Activated naive CD8-positive, alpha-beta T cell treated with anti-CD3 and anti-CD28 coated beads, Interleukin-2, amount 10 ng/mL, durations not matched to agents 7 days and 5 days (primary cell): ENCODE measurements around the gene STUB1. TPM values are rescaled to one million over a fixed set of nuclear protein-coding genes. Genes with fewer than 3 reads are reported as not detected.
A peak's percentile ranks its signal among the peaks of the same experiment; 100 is the strongest.

Source experiments
- ATAC-seq: fragments of 150-1000 bp; cut with Tn5 transposase; one replicate; pipeline ENCODE4 v1.10.0; 2021; ENCODE audit warnings: low read depth, moderate library complexity
- POLR2A ChIA-PET: fragments of 350-600 bp; sonication (Branson Sonifier 250); formaldehyde crosslinking; loops from one replicate; lab custom pipeline; 2021; ENCODE audit warnings: antibody characterized with exemption; lab: Charles Lee
- DNase-seq: peaks from one replicate; pipeline ENCODE4 v3.0.0; 2021
- H3K27ac Mint-ChIP-seq: one replicate; pipeline ENCODE4 v1.8.0; 2022; ENCODE audit warnings: mild to moderate bottlenecking, mixed read lengths
- H3K27me3 Mint-ChIP-seq: one replicate; pipeline ENCODE4 v1.8.0; 2022; ENCODE audit warnings: mild to moderate bottlenecking, moderate library complexity, mixed read lengths
- H3K36me3 Mint-ChIP-seq: one replicate; pipeline ENCODE4 v1.8.0; 2021; ENCODE audit warnings: mild to moderate bottlenecking, mixed read lengths
- H3K4me1 Mint-ChIP-seq: one replicate; pipeline ENCODE4 v1.8.0; 2021; ENCODE audit warnings: mixed read lengths
- H3K4me3 Mint-ChIP-seq: one replicate; pipeline ENCODE4 v1.8.0; 2022; ENCODE audit warnings: mild to moderate bottlenecking, moderate library complexity, mixed read lengths
- H3K9me3 Mint-ChIP-seq: one replicate; pipeline ENCODE4 v1.8.0; 2021; ENCODE audit warnings: mixed read lengths
- total RNA-seq, 2 experiments: library from RNA; stranded (reverse); gene quantifications; one replicate each; pipeline ENCODE4 v1.2.3, GENCODE V29; 2021

STUB1 gene
- total RNA-seq, 2 experiments from 2014 or later, result 74.3 to 93.3 TPM

GRCh38 chr16:673399-673991, 6.7 kb upstream of the STUB1 start:
- DNase-seq (no peak), ATAC-seq (no peak)
- peaks cover 5% of the 10 kb centered on the region for H3K4me1 Mint-ChIP-seq
- no peak overlapping the region for H3K4me3 Mint-ChIP-seq
- no peaks in the 10 kb centered on the region for H3K36me3 Mint-ChIP-seq
- no peak overlapping the region for H3K27ac Mint-ChIP-seq
- POLR2A ChIA-PET, result no interaction called here
- peaks cover 7% of the 10 kb centered on the region for H3K27me3 Mint-ChIP-seq
- no peaks in the 10 kb centered on the region for H3K9me3 Mint-ChIP-seq

- no peaks in the 10 kb centered on the region for H3K36me3 Mint-ChIP-seq
- DNase-seq, result no peak
- H3K4me1 Mint-ChIP-seq, result peaks cover 2% of the 10 kb centered on the region
- POLR2A ChIA-PET, result no interaction called here
- no peak overlapping the region for H3K27ac Mint-ChIP-seq
- ATAC-seq, result no peak
- H3K27me3 Mint-ChIP-seq, result peaks cover 7% of the 10 kb centered on the region
- no peaks in the 10 kb centered on the region for H3K9me3 Mint-ChIP-seq
- no peak overlapping the region for H3K4me3 Mint-ChIP-seq
Observed at GRCh38 chr16:674214-674881, 5.9 kb upstream of the STUB1 start.

GRCh38 chr16:674968-675883, 5.0 kb upstream of the STUB1 start, which contains the start of gene RHBDL1:
TSS of gene RHBDL1 (plus strand) at chr16:675671. CDS start at chr16:675791, 120 bp downstream.
- Mint-ChIP-seq H3K4me1 (peaks cover 2% of the 10 kb centered on the region), H3K27me3 (peaks cover 7% of the 10 kb centered on the region), H3K27ac (no peak within 1 kb of the TSS), H3K9me3 (no peaks in the 10 kb centered on the region), H3K36me3 (no peaks in the 10 kb centered on the region), H3K4me3 (peak within 1 kb of the TSS; percentile 19)
- DNase-seq, result no peak
- POLR2A ChIA-PET, result interaction anchor here (0.6 to 0.7 kb wide), 2 partner anchors 304 to 1108 kb away, joined by 3 read pairs; partner anchors contain the start of genes NUBP2 and SPSB3
- ATAC-seq, result no peak

GRCh38 chr16:675884-676564, 4.2 kb upstream of the STUB1 start:
- no peak overlapping the region for H3K4me3 Mint-ChIP-seq
- POLR2A ChIA-PET, result interaction anchor here (0.6 to 0.7 kb wide), 2 partner anchors 305 to 1107 kb away, joined by 3 read pairs; partner anchors contain the start of genes NUBP2 and SPSB3
- peaks cover 2% of the 10 kb centered on the region for H3K36me3 Mint-ChIP-seq
- no peaks in the 10 kb centered on the region for H3K9me3 Mint-ChIP-seq
- no peak for ATAC-seq
- H3K27ac Mint-ChIP-seq, result no peak overlapping the region
- H3K27me3 Mint-ChIP-seq, result peaks cover 7% of the 10 kb centered on the region
- DNase-seq, result no peak
- peaks cover 4% of the 10 kb centered on the region for H3K4me1 Mint-ChIP-seq

- no peak overlapping the region for H3K4me3 Mint-ChIP-seq
- no peaks in the 10 kb centered on the region for H3K9me3 Mint-ChIP-seq
- H3K36me3 Mint-ChIP-seq, result peaks cover 3% of the 10 kb centered on the region
- H3K4me1 Mint-ChIP-seq, result peaks cover 8% of the 10 kb centered on the region
- DNase-seq, result no peak
- POLR2A ChIA-PET, result no interaction called here
- ATAC-seq, result no peak
- no peak overlapping the region for H3K27ac Mint-ChIP-seq
- peaks cover 7% of the 10 kb centered on the region for H3K27me3 Mint-ChIP-seq
Observed at GRCh38 chr16:676565-676902, 3.7 kb upstream of the STUB1 start.

- no peak for DNase-seq
Observed at GRCh38 chr16:676913-677312, 3.3 kb upstream of the STUB1 start.

GRCh38 chr16:677316-678190, 2.7 kb upstream of the STUB1 start:
- H3K36me3 Mint-ChIP-seq, result peaks cover 4% of the 10 kb centered on the region
- no peaks in the 10 kb centered on the region for H3K9me3 Mint-ChIP-seq
- ATAC-seq, result no peak
- H3K4me3 Mint-ChIP-seq, result no peak overlapping the region
- DNase-seq, result no peak
- POLR2A ChIA-PET, result interaction anchor here (3.3 kb wide), 1 partner anchor 9 kb away, joined by 18 read pairs; the partner anchor contains the start of gene RHOT2
- H3K4me1 Mint-ChIP-seq, result peaks cover 15% of the 10 kb centered on the region
- peaks cover 7% of the 10 kb centered on the region for H3K27me3 Mint-ChIP-seq
- no peak overlapping the region for H3K27ac Mint-ChIP-seq

More at GRCh38 chr16:676913-677312, 3.3 kb upstream of the STUB1 start:
- Mint-ChIP-seq H3K4me1 (peaks cover 12% of the 10 kb centered on the region), H3K27ac (no peak overlapping the region), H3K36me3 (peaks cover 3% of the 10 kb centered on the region), H3K27me3 (peaks cover 7% of the 10 kb centered on the region), H3K4me3 (no peak overlapping the region), H3K9me3 (no peaks in the 10 kb centered on the region)
- ATAC-seq, result no peak
- POLR2A ChIA-PET, result no interaction called here

- ATAC-seq, result no peak
- Mint-ChIP-seq H3K9me3 (no peaks in the 10 kb centered on the region), H3K4me1 (peaks cover 17% of the 10 kb centered on the region), H3K27me3 (peaks cover 7% of the 10 kb centered on the region), H3K36me3 (peaks cover 5% of the 10 kb centered on the region), H3K27ac (no peak overlapping the region), H3K4me3 (no peak overlapping the region)
- POLR2A ChIA-PET, result interaction anchor here (1.1 to 4.4 kb wide), 3 partner anchors 10 to 25 kb away, joined by 3 to 37 read pairs (median 18); partner anchors contain the start of genes RHOT2 and WDR24
- no peak for DNase-seq
Observed at GRCh38 chr16:678209-678857, 1.9 kb upstream of the STUB1 start.

GRCh38 chr16:678858-679813, 1.1 kb upstream of the STUB1 start:
- peak overlapping the region; percentile 73 for H3K27ac Mint-ChIP-seq
- POLR2A ChIA-PET, result interaction anchor here (1.1 to 4.4 kb wide), 4 partner anchors 11 to 30 kb away, joined by 3 to 37 read pairs (median 11); partner anchors contain the start of genes RHOT2, WDR24 and WDR90
- H3K9me3 Mint-ChIP-seq, result no peaks in the 10 kb centered on the region
- peaks cover 18% of the 10 kb centered on the region for H3K4me1 Mint-ChIP-seq
- H3K4me3 Mint-ChIP-seq, result peak overlapping the region; percentile 80
- DNase-seq (peak; percentile 72), ATAC-seq (peak; percentile 17)
- H3K36me3 Mint-ChIP-seq, result peaks cover 5% of the 10 kb centered on the region
- peaks cover 7% of the 10 kb centered on the region for H3K27me3 Mint-ChIP-seq

- peak overlapping the region; percentile 45 for H3K27ac Mint-ChIP-seq
- no peak for ATAC-seq
- POLR2A ChIA-PET, result interaction anchor here (0.6 to 4.4 kb wide), 8 partner anchors 9 to 1622 kb away, joined by 3 to 37 read pairs (median 8); partner anchors contain the start of genes ANTKMT, METTL26, RHOT2 and WDR24
- peaks cover 17% of the 10 kb centered on the region for H3K4me1 Mint-ChIP-seq
- no peaks in the 10 kb centered on the region for H3K9me3 Mint-ChIP-seq
- peaks cover 5% of the 10 kb centered on the region for H3K36me3 Mint-ChIP-seq
- DNase-seq, result no peak
- peak overlapping the region; percentile 86 for H3K4me3 Mint-ChIP-seq
- H3K27me3 Mint-ChIP-seq, result peaks cover 3% of the 10 kb centered on the region
Observed at GRCh38 chr16:680625-680945, 375 bp downstream of the STUB1 start.
